Hepatocyte (in vitro differentiated cells): ENCODE data around the gene RCAN2.

Experiments used
- CTCF ChIP-seq: fragments of 200-600 bp; sonication (generic); IDR thresholded peaks from 2 replicates; pipeline ENCODE4 v1.5.1; 2016; ENCODE audit warnings: antibody characterized with exemption, mild to moderate bottlenecking; ENCODE audit not compliant: poor library complexity
- EZH2 ChIP-seq: fragments of 200-600 bp; sonication (generic); IDR thresholded peaks from 2 replicates; pipeline ENCODE4 v1.6.1; 2016; ENCODE audit warnings: antibody characterized with exemption, mild to moderate bottlenecking, borderline replicate concordance
- EZH2phosphoT487 ChIP-seq: fragments of 200-600 bp; sonication (generic); IDR thresholded peaks from one replicate; pipeline ENCODE4 v1.6.1; 2018; ENCODE audit warnings: antibody characterized with exemption, mild to moderate bottlenecking, low read depth, moderate library complexity; ENCODE audit not compliant: unreplicated experiment, severe bottlenecking

- TF ChIP-seq CTCF (no peak), EZH2phosphoT487 (no peak), EZH2 (no peak)
These were observed 250.2 kb downstream of the RCAN2 start for GRCh38 chr6:46240866-46241565.
